Panc1 (cell line): ENCODE measurements around the gene MDGA2. TPM values are rescaled to one million over a fixed set of nuclear protein-coding genes. Genes with fewer than 3 reads are reported as not detected.

Source experiments
- ATAC-seq: fragments of 200-7000 bp; cut with Tn5 transposase; 2 replicates; pipeline ENCODE4 v1.9.1; 2020; ENCODE audit warnings: mild to moderate bottlenecking, moderate library complexity
- BruUV-seq: library from RNA; stranded (reverse); fragments of 400-500 nt; replicated peaks from 2 replicates; lab custom pipeline; 2021; lab: Mats Ljungman, UMichigan
- CTCF ChIA-PET: fragments of 300-600 bp; sonication (Branson Sonifier 250); formaldehyde crosslinking; loops from one replicate; lab custom pipeline; 2022; ENCODE audit warnings: antibody characterized with exemption; lab: Charles Lee
- POLR2A ChIA-PET: fragments of 300-600 bp; sonication (Branson Sonifier 250); formaldehyde crosslinking; loops from one replicate; lab custom pipeline; 2022; ENCODE audit warnings: antibody characterized with exemption; lab: Charles Lee
- DNase-seq: peaks from one replicate; pipeline ENCODE4 v3.0.0-alpha.2; 2010; ENCODE audit warnings: low read depth, low spot score
- H3K27ac ChIP-seq: 2 replicates; pipeline ENCODE4 v1.5.1; 2011; ENCODE audit warnings: mild to moderate bottlenecking, low read length, inconsistent platforms
- H3K27me3 ChIP-seq: fragments of 200-500 bp; sonication (Bioruptor generic); 2 replicates; pipeline ENCODE4 v1.6.0; 2014; ENCODE audit warnings: low read length, inconsistent platforms; ENCODE audit not compliant: control insufficient read depth, insufficient read depth
- H3K36me3 ChIP-seq: fragments of 200-500 bp; sonication (Bioruptor generic); 2 replicates; pipeline ENCODE4 v1.5.1; 2014; ENCODE audit warnings: inconsistent platforms, mild to moderate bottlenecking, low read length, moderate library complexity; ENCODE audit not compliant: control insufficient read depth, insufficient read depth
- H3K4me1 ChIP-seq: 2 replicates; pipeline ENCODE4 v1.5.1; 2011; ENCODE audit warnings: inconsistent platforms, mild to moderate bottlenecking, low read length, moderate library complexity; ENCODE audit not compliant: control insufficient read depth, insufficient read depth
- H3K4me3 ChIP-seq, 2 experiments: 2 replicates each; pipeline ENCODE4 v1.5.1; 2011 to 2012; ENCODE audit warnings: low read depth in 2 of 2, low read length in 2 of 2, mild to moderate bottlenecking in 2 of 2, inconsistent platforms in 1 of 2, moderate library complexity in 1 of 2
- H3K9me3 ChIP-seq: fragments of 200-500 bp; sonication (Bioruptor generic); 2 replicates; pipeline ENCODE4 v1.5.1; 2014; ENCODE audit warnings: low read depth, mild to moderate bottlenecking, inconsistent platforms, low read length, moderate library complexity; ENCODE audit not compliant: control insufficient read depth, insufficient read depth
- POLR2AphosphoS5 ChIP-seq: IDR thresholded peaks from 2 replicates; pipeline ENCODE4 v1.6.1; 2012; ENCODE audit warnings: mild to moderate bottlenecking, low read depth, low read length, moderate library complexity
- SIN3A ChIP-seq: IDR thresholded peaks from 2 replicates; pipeline ENCODE4 v1.6.1; 2012; ENCODE audit warnings: low read depth, mild to moderate bottlenecking, low read length, moderate library complexity, borderline replicate concordance; ENCODE audit not compliant: insufficient read depth
- TCF7L2 ChIP-seq: IDR thresholded peaks from 2 replicates; pipeline ENCODE4 v1.6.1; 2011; ENCODE audit warnings: mild to moderate bottlenecking, low read depth, low read length, inconsistent platforms
- in situ Hi-C: cut with HindIII; loops from 2 replicates; pipeline ENCODE4 v1.10.0; 2016; ENCODE audit warnings: low sequenced_read_pairs, low pct_unique_long_range_greater_than_20kb
- intact Hi-C: fragments of 100-400 bp; cut with micrococcal nuclease; formaldehyde crosslinking; loops from one replicate; pipeline ENCODE4 v1.10.0; 2022; ENCODE audit not compliant: unreplicated experiment
- total RNA-seq: library from RNA; stranded (reverse); gene quantifications from one replicate; pipeline ENCODE4 v1.2.1, GENCODE V29; 2021; ENCODE audit not compliant: unreplicated experiment
- TF ChIP-seq, protein P1 (sequence below): fragments of 450-650 bp; IDR thresholded peaks from 2 replicates; pipeline ENCODE4 v1.5.1; 2017; ENCODE audit warnings: mild to moderate bottlenecking
- TF ChIP-seq, protein P2 (sequence below), 2 experiments: IDR thresholded peaks; 2 replicates each; pipeline ENCODE4 v1.6.1; 2011 to 2012; ENCODE audit warnings: low read depth in 2 of 2, control low read depth in 1 of 2, low read length in 1 of 2, mild to moderate bottlenecking in 1 of 2, moderate library complexity in 1 of 2; ENCODE audit not compliant: insufficient read depth in 1 of 2

Gene MDGA2
- total RNA-seq, 1 experiment from 2014 or later = not detected

DNA sequence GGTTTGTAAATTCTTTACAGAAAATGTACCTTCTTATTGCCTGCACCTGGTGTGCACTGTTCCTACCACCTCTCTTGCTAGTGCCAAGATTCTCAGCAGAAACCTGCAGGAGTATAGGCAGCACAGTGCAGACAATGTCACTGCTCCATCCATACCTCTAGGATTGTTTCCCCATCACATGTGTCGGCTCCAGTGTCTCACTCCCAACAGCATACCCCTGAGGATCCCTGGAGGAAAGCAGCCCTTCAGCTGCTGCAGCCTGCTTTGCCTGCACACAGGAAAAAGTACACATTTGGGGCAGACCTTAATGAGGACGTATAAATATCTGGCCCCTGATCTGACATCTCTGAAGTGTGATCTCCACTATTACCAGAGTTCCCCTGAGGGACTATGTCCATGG lies 235.5 kb downstream of the MDGA2 start:
- ATAC-seq = no peak
- no TSS peak for BruUV-seq
- in situ Hi-C loops (no loop called here), intact Hi-C loops (no loop called here)
- H3K4me3 ChIP-seq = no peak overlapping the region
- H3K9me3 ChIP-seq = no peaks in the 10 kb centered on the region
- H3K27me3 ChIP-seq = no peaks in the 10 kb centered on the region
- H3K4me1 ChIP-seq = no peaks in the 10 kb centered on the region
- H3K27ac ChIP-seq = no peak overlapping the region
- CTCF ChIA-PET = no interaction called here
- no peak for DNase-seq
- no peak for TF ChIP-seq SIN3A
- TF ChIP-seq, protein P1, sequence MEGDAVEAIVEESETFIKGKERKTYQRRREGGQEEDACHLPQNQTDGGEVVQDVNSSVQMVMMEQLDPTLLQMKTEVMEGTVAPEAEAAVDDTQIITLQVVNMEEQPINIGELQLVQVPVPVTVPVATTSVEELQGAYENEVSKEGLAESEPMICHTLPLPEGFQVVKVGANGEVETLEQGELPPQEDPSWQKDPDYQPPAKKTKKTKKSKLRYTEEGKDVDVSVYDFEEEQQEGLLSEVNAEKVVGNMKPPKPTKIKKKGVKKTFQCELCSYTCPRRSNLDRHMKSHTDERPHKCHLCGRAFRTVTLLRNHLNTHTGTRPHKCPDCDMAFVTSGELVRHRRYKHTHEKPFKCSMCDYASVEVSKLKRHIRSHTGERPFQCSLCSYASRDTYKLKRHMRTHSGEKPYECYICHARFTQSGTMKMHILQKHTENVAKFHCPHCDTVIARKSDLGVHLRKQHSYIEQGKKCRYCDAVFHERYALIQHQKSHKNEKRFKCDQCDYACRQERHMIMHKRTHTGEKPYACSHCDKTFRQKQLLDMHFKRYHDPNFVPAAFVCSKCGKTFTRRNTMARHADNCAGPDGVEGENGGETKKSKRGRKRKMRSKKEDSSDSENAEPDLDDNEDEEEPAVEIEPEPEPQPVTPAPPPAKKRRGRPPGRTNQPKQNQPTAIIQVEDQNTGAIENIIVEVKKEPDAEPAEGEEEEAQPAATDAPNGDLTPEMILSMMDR = no peak
- TF ChIP-seq, protein P2, sequence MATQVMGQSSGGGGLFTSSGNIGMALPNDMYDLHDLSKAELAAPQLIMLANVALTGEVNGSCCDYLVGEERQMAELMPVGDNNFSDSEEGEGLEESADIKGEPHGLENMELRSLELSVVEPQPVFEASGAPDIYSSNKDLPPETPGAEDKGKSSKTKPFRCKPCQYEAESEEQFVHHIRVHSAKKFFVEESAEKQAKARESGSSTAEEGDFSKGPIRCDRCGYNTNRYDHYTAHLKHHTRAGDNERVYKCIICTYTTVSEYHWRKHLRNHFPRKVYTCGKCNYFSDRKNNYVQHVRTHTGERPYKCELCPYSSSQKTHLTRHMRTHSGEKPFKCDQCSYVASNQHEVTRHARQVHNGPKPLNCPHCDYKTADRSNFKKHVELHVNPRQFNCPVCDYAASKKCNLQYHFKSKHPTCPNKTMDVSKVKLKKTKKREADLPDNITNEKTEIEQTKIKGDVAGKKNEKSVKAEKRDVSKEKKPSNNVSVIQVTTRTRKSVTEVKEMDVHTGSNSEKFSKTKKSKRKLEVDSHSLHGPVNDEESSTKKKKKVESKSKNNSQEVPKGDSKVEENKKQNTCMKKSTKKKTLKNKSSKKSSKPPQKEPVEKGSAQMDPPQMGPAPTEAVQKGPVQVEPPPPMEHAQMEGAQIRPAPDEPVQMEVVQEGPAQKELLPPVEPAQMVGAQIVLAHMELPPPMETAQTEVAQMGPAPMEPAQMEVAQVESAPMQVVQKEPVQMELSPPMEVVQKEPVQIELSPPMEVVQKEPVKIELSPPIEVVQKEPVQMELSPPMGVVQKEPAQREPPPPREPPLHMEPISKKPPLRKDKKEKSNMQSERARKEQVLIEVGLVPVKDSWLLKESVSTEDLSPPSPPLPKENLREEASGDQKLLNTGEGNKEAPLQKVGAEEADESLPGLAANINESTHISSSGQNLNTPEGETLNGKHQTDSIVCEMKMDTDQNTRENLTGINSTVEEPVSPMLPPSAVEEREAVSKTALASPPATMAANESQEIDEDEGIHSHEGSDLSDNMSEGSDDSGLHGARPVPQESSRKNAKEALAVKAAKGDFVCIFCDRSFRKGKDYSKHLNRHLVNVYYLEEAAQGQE (IDR thresholded peaks at IDR 0.05; ENCODE audit: insufficient read depth in 1 of 2, low read depth in 2 of 2, low read length in 1 of 2) = no peak
- TF ChIP-seq TCF7L2 = no peak
- TF ChIP-seq POLR2AphosphoS5 = no peak
- POLR2A ChIA-PET = no interaction called here
- no peaks in the 10 kb centered on the region for H3K36me3 ChIP-seq

DNA sequence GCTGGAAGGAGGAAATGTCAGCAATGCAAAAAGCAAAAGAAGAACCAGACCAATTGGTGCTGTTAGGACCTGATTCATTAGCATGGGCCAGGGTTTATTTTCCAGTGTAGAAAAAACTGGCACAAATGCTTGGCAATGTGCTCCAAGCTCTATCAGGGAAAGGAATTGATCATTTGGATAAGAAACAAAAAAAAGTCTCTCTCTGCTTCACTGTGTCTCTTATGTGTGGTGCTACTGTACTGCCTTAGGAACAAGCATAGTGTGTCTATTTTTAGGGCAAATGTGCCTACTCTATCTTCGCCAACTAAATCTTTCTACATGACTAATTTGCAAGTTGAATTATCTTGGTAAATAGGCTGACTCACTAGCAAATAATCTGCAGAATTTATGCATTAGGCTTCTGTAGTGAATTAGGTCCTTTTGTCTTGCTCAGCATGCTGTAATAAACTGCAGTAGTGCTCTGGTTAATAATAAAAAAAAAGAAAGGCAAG lies 236.7 kb downstream of the MDGA2 start:
- no peak overlapping the region for H3K4me3 ChIP-seq
- H3K27ac ChIP-seq = no peak overlapping the region
- in situ Hi-C loops (no loop called here), intact Hi-C loops (no loop called here)
- CTCF ChIA-PET = no interaction called here
- H3K27me3 ChIP-seq = no peaks in the 10 kb centered on the region
- TF ChIP-seq TCF7L2 = no peak
- TF ChIP-seq, protein P2 (IDR thresholded peaks at IDR 0.05; ENCODE audit: insufficient read depth in 1 of 2, low read depth in 2 of 2, low read length in 1 of 2) = no peak
- TF ChIP-seq POLR2AphosphoS5 = no peak
- TF ChIP-seq SIN3A = no peak
- TF ChIP-seq, protein P1 = no peak
- H3K36me3 ChIP-seq = no peaks in the 10 kb centered on the region
- POLR2A ChIA-PET = no interaction called here
- no peaks in the 10 kb centered on the region for H3K4me1 ChIP-seq
- H3K9me3 ChIP-seq = no peaks in the 10 kb centered on the region
- BruUV-seq = no TSS peak
- DNase-seq (no peak), ATAC-seq (no peak)
